ENCODE measurements around the gene SKI.

Gene SKI

DNA sequence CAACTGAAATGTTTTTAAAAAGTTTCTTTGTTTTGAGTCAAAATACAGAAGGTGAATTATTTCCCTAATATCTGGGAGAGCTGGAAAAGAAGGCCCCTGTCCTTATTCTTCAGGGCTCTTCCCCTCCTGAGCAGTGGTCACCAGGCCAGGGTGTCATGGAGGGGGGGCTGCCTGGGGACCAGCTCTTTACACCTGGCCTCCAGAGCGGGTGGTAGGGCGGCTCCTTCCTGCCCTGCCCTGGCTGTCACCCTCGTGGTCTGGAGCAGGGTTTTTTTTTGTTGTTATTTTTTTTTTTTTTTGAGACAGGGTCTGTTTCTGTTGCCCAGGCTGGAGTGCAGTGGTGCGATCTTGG lies 6.6 kb downstream of the SKI start:
- Histone ChIP-seq H4K20me1 (ENCODE audit: control insufficient read depth, insufficient read depth, low read depth, low read length) (0 out of 2 replicates have a peak, but pooled peaks cover 6% of the 10 kb centered on the region), H3K4me1 (ENCODE audit: control insufficient read depth, low read length) (peaks cover 14% of the 10 kb centered on the region), H3K27me3 (ENCODE audit: control insufficient read depth, low read length) (peaks cover 5% of the 10 kb centered on the region; the same call in 1 of the 2 replicates), H3K36me3 (ENCODE audit: control insufficient read depth, low read length) (no peaks in the 10 kb centered on the region), H3K4me3 (ENCODE audit: low read length) (no peak overlapping the region), H3K79me2 (ENCODE audit: control insufficient read depth, low read length) (no peaks in the 10 kb centered on the region), H3F3A (ENCODE audit: control insufficient read depth, insufficient read depth) (no peaks in the 10 kb centered on the region), H3K9me2 (replicated peaks; ENCODE audit: control insufficient read depth, low read length) (no peaks in the 10 kb centered on the region), H3K4me2 (ENCODE audit: low read length) (no peak overlapping the region; the same call in 1 of the 2 replicates), H3K27ac (ENCODE audit: low read depth, low read length) (no peak overlapping the region), H3K9me3 (ENCODE audit: control insufficient read depth, insufficient read depth, low read length) (no peaks in the 10 kb centered on the region)
- TF ChIP-seq, protein P1, sequence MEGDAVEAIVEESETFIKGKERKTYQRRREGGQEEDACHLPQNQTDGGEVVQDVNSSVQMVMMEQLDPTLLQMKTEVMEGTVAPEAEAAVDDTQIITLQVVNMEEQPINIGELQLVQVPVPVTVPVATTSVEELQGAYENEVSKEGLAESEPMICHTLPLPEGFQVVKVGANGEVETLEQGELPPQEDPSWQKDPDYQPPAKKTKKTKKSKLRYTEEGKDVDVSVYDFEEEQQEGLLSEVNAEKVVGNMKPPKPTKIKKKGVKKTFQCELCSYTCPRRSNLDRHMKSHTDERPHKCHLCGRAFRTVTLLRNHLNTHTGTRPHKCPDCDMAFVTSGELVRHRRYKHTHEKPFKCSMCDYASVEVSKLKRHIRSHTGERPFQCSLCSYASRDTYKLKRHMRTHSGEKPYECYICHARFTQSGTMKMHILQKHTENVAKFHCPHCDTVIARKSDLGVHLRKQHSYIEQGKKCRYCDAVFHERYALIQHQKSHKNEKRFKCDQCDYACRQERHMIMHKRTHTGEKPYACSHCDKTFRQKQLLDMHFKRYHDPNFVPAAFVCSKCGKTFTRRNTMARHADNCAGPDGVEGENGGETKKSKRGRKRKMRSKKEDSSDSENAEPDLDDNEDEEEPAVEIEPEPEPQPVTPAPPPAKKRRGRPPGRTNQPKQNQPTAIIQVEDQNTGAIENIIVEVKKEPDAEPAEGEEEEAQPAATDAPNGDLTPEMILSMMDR (IDR thresholded peaks at IDR 0.05; ENCODE audit: low read depth, low read length, poor library complexity, severe bottlenecking) = no peak

GRCh38 chr1:2235300-2235998 lies 7.3 kb downstream of the SKI start:
- Histone ChIP-seq H3K9me3 (ENCODE audit: control insufficient read depth, insufficient read depth, low read length) (no peaks in the 10 kb centered on the region), H3K4me2 (ENCODE audit: low read length) (no peak overlapping the region), H3K9me2 (replicated peaks; ENCODE audit: control insufficient read depth, low read length) (no peaks in the 10 kb centered on the region), H3K4me1 (ENCODE audit: control insufficient read depth, low read length) (peaks cover 14% of the 10 kb centered on the region), H3K27me3 (ENCODE audit: control insufficient read depth, low read length) (peaks cover 5% of the 10 kb centered on the region; the same call in 1 of the 2 replicates), H3K27ac (ENCODE audit: low read depth, low read length) (no peak overlapping the region), H3K4me3 (ENCODE audit: low read length) (no peak overlapping the region), H3F3A (ENCODE audit: control insufficient read depth, insufficient read depth) (no peaks in the 10 kb centered on the region), H3K36me3 (ENCODE audit: control insufficient read depth, low read length) (no peaks in the 10 kb centered on the region), H4K20me1 (ENCODE audit: control insufficient read depth, insufficient read depth, low read depth, low read length) (no peaks in the 10 kb centered on the region), H3K79me2 (ENCODE audit: control insufficient read depth, low read length) (no peaks in the 10 kb centered on the region)
- TF ChIP-seq, protein P1 (IDR thresholded peaks at IDR 0.05; ENCODE audit: low read depth, low read length, poor library complexity, severe bottlenecking) = no peak
- no peak for TF ChIP-seq EZH2phosphoT487 (IDR thresholded peaks at IDR 0.05; ENCODE audit: borderline replicate concordance, low read length)

GRCh38 chr1:2236695-2237677 lies 8.9 kb downstream of the SKI start:
- peaks cover 5% of the 10 kb centered on the region; the same call in 1 of the 2 replicates for H3K27me3 ChIP-seq (ENCODE audit: control insufficient read depth, low read length)
- no peaks in the 10 kb centered on the region for H3K9me3 ChIP-seq (ENCODE audit: control insufficient read depth, insufficient read depth, low read length)
- H3K36me3 ChIP-seq (ENCODE audit: control insufficient read depth, low read length) = no peaks in the 10 kb centered on the region
- TF ChIP-seq EZH2phosphoT487 (IDR thresholded peaks at IDR 0.05; ENCODE audit: borderline replicate concordance, low read length) = no peak
- TF ChIP-seq, protein P1 (IDR thresholded peaks at IDR 0.05; ENCODE audit: low read depth, low read length, poor library complexity, severe bottlenecking) = no peak
- H4K20me1 ChIP-seq (ENCODE audit: control insufficient read depth, insufficient read depth, low read depth, low read length) = no peaks in the 10 kb centered on the region
- H3K27ac ChIP-seq (ENCODE audit: low read depth, low read length) = no peak overlapping the region
- H3K79me2 ChIP-seq (ENCODE audit: control insufficient read depth, low read length) = no peaks in the 10 kb centered on the region
- H3K9me2 ChIP-seq (replicated peaks; ENCODE audit: control insufficient read depth, low read length) = no peaks in the 10 kb centered on the region
- H3K4me1 ChIP-seq (ENCODE audit: control insufficient read depth, low read length) = peaks cover 14% of the 10 kb centered on the region
- H3K4me2 ChIP-seq (ENCODE audit: low read length) = no peak overlapping the region
- H3F3A ChIP-seq (ENCODE audit: control insufficient read depth, insufficient read depth) = no peaks in the 10 kb centered on the region
- no peak overlapping the region for H3K4me3 ChIP-seq (ENCODE audit: low read length)
